Endothelial cell of umbilical vein (primary cell): Measurements from ENCODE around the gene RNF111. TPM values are rescaled to one million over a fixed set of nuclear protein-coding genes. Genes with fewer than 3 reads are reported as not detected.
"Not testable (repeated sequence)": the region's sequence is repeated elsewhere in the genome, so short reads cannot be mapped to it uniquely, and the experiment has no call there.

Experiments used
- BruUV-seq: library from RNA; stranded (reverse); fragments of 400-500 nt; replicated peaks from 2 replicates; lab custom pipeline; 2021; lab: Mats Ljungman, UMichigan
- CTCF ChIA-PET: fragments of 300-600, 350-600 bp; sonication (Branson Sonifier 250); formaldehyde crosslinking; loops from one replicate; lab custom pipeline; 2021; ENCODE audit warnings: antibody characterized with exemption, inconsistent platforms; lab: Charles Lee
- POLR2A ChIA-PET: fragments of 300-600, 350-600 bp; sonication (Branson Sonifier 250); formaldehyde crosslinking; loops from one replicate; lab custom pipeline; 2021; ENCODE audit warnings: antibody characterized with exemption, inconsistent platforms; lab: Charles Lee
- DNase-seq: peaks from one replicate; pipeline ENCODE4 v3.0.0-alpha.2; 2011; ENCODE audit warnings: low read depth, low spot score
- FAIRE-seq: peaks from 2 replicates; lab custom pipeline; 2011; peaks lifted over from hg19 to GRCh38; lab: Jason Lieb, UNC
- H2AFZ ChIP-seq: 2 replicates; pipeline ENCODE4 v1.6.0; 2012; ENCODE audit warnings: low read depth, low read length, control low read depth, inconsistent platforms
- H3K27ac ChIP-seq: 2 replicates; pipeline ENCODE4 v1.5.1; 2011; ENCODE audit warnings: low read depth, mild to moderate bottlenecking, control low read depth, low read length, moderate library complexity; ENCODE audit not compliant: insufficient read depth
- H3K27me3 ChIP-seq, 2 experiments: 2 replicates each; pipeline versions ENCODE4 v1.6.0 to v1.6.1; 2011; ENCODE audit warnings: low read length in 2 of 2, mixed read lengths in 1 of 2; ENCODE audit not compliant: control insufficient read depth in 2 of 2, insufficient read depth in 2 of 2
- H3K36me3 ChIP-seq, 2 experiments: 2 replicates in 1 of 2; 3 replicates in 1 of 2; pipeline ENCODE4 v1.5.1; 2011; ENCODE audit warnings: low read length in 2 of 2, mild to moderate bottlenecking in 1 of 2, moderate library complexity in 1 of 2; ENCODE audit not compliant: control insufficient read depth in 2 of 2, insufficient read depth in 2 of 2; ENCODE audit errors: extremely low read depth in 1 of 2
- H3K4me1 ChIP-seq: 3 replicates; pipeline ENCODE4 v1.5.1; 2011; ENCODE audit warnings: mild to moderate bottlenecking, low read length; ENCODE audit not compliant: control insufficient read depth, insufficient read depth; ENCODE audit errors: extremely low read depth
- H3K4me2 ChIP-seq: 2 replicates; pipeline ENCODE4 v1.6.1; 2011; ENCODE audit warnings: low read length, control low read depth, mixed read lengths; ENCODE audit not compliant: insufficient read depth
- H3K4me3 ChIP-seq, 3 experiments: fragments of 200-600 bp in 1 of 3; sonication (generic), shearing (Covaris generic) in 1 of 3; replicated peaks in 1 of 3; 2 replicates each; pipeline ENCODE4 v1.5.1; 2011 to 2016; ENCODE audit warnings: control low read depth in 3 of 3, low read length in 3 of 3, mild to moderate bottlenecking in 2 of 3, inconsistent platforms in 1 of 3, low read depth in 1 of 3, moderate library complexity in 1 of 3; ENCODE audit not compliant: insufficient read depth in 1 of 3
- H3K79me2 ChIP-seq: 2 replicates; pipeline ENCODE4 v1.6.0; 2012; ENCODE audit warnings: low read length, inconsistent platforms; ENCODE audit not compliant: control insufficient read depth, insufficient read depth
- H3K9ac ChIP-seq: replicated peaks from 2 replicates; pipeline ENCODE3; 2011; ENCODE audit warnings: low read length, control low read depth; ENCODE audit not compliant: insufficient read depth; ENCODE audit errors: extremely low read depth
- H3K9me1 ChIP-seq: replicated peaks from 3 replicates; pipeline ENCODE4 v1.6.0; 2011; ENCODE audit warnings: mild to moderate bottlenecking, low read length; ENCODE audit not compliant: control insufficient read depth, insufficient read depth; ENCODE audit errors: extremely low read depth
- H3K9me3 ChIP-seq: replicated peaks from 2 replicates; pipeline ENCODE4 v1.5.1; 2012; ENCODE audit warnings: low read length, inconsistent platforms; ENCODE audit not compliant: control insufficient read depth, insufficient read depth
- H4K20me1 ChIP-seq: replicated peaks from 2 replicates; pipeline ENCODE3; 2011; ENCODE audit warnings: mild to moderate bottlenecking, low read length; ENCODE audit not compliant: control insufficient read depth, insufficient read depth; ENCODE audit errors: extremely low read depth
- CTCF ChIP-seq, 2 donors: IDR thresholded peaks; 1 replicate in 1 of 2; 2 replicates in 1 of 2; pipeline ENCODE4 v1.5.1; 2011; ENCODE audit warnings: low read length in 2 of 2, mild to moderate bottlenecking in 2 of 2, moderate library complexity in 2 of 2, control low read depth in 1 of 2, inconsistent platforms in 1 of 2, low read depth in 1 of 2; ENCODE audit not compliant: insufficient read depth in 1 of 2; ENCODE audit errors: extremely low read depth in 1 of 2
- EZH2 ChIP-seq: IDR thresholded peaks from 2 replicates; pipeline ENCODE4 v1.6.1; 2012; ENCODE audit warnings: borderline replicate concordance, low read depth, mild to moderate bottlenecking, moderate library complexity, low read length, inconsistent platforms; ENCODE audit not compliant: severe bottlenecking
- FOS ChIP-seq: IDR thresholded peaks from 2 replicates; pipeline ENCODE4 v1.6.1; 2011; ENCODE audit warnings: mild to moderate bottlenecking, low read length, moderate library complexity, borderline replicate concordance; ENCODE audit not compliant: insufficient read depth
- GATA2 ChIP-seq: IDR thresholded peaks from 2 replicates; pipeline ENCODE4 v1.7.0; 2011; ENCODE audit warnings: low read depth, mild to moderate bottlenecking, moderate library complexity, mixed read lengths, low read length; ENCODE audit not compliant: insufficient read length, insufficient read depth
- JUN ChIP-seq: IDR thresholded peaks from 2 replicates; pipeline ENCODE4 v1.6.1; 2011; ENCODE audit warnings: borderline replicate concordance, low read depth; ENCODE audit not compliant: insufficient read length, insufficient read depth
- MAX ChIP-seq: IDR thresholded peaks from 2 replicates; pipeline ENCODE4 v1.6.1; 2011; ENCODE audit not compliant: insufficient read depth, insufficient read length
- MYC ChIP-seq: IDR thresholded peaks from one replicate; pipeline ENCODE4 v1.6.1; 2011; ENCODE audit warnings: mild to moderate bottlenecking, low read depth, low read length
- POLR2A ChIP-seq: IDR thresholded peaks from 2 replicates; pipeline ENCODE4 v1.6.1; 2012; ENCODE audit warnings: low read depth, mild to moderate bottlenecking, control low read depth, low read length
- POLR2AphosphoS5 ChIP-seq: IDR thresholded peaks from 2 replicates; pipeline ENCODE4 v1.6.1; 2012; ENCODE audit warnings: low read depth, mild to moderate bottlenecking, control low read depth, low read length, moderate library complexity; ENCODE audit not compliant: insufficient read depth
- dilution Hi-C: fragments of 300-500 bp; cut with MboI; formaldehyde crosslinking; loops from one replicate; pipeline ENCODE4 v1.15.0; 2019; ENCODE audit warnings: low sequenced_read_pairs; ENCODE audit not compliant: extremely low pct_ligation_motif_present
- intact Hi-C: fragments of 100-400 bp; cut with micrococcal nuclease; formaldehyde crosslinking; loops from one replicate; pipeline ENCODE4 v1.10.0; 2022
- polyA plus RNA-seq, 4 experiments: library from polyadenylated mRNA; depleted of rRNA in 3 of 4; stranded (reverse) in 3 of 4; unstranded in 1 of 4; fragments of >200 nt; gene quantifications; 2 replicates each; pipeline versions ENCODE4 v1.2.1 to v1.2.3, GENCODE V29; 2011 to 2012; ENCODE audit warnings: missing spikeins in 1 of 4
- total RNA-seq: library from RNA; stranded (reverse); gene quantifications from 2 replicates; pipeline ENCODE4 v1.2.3, GENCODE V29; 2021

The RNF111 gene
- total and polyA plus RNA-seq, 2 donors (not counting 3 experiments of a cell fraction or from before 2014, with no cell fraction given), result 22.3 to 42.6 TPM

GRCh38 chr15:58999694-59000093 lies 12.2 kb downstream of the RNF111 start:
- BruUV-seq, result no TSS peak
- Histone ChIP-seq H4K20me1 (peaks cover 17% of the 10 kb centered on the region), H3K4me2 (no peak overlapping the region), H3K9ac (no peak overlapping the region), H3K27me3 (no peaks in the 10 kb centered on the region), H2AFZ (no peak overlapping the region), H3K36me3 (peaks cover 0 to 5% of the 10 kb centered on the region in 2 experiments), H3K9me1 (no peaks in the 10 kb centered on the region), H3K79me2 (peaks cover 88% of the 10 kb centered on the region), H3K9me3 (no peaks in the 10 kb centered on the region), H3K4me1 (peaks cover 14% of the 10 kb centered on the region), H3K27ac (no peak overlapping the region), H3K4me3 (no peak overlapping the region)
- no peak for TF ChIP-seq EZH2
- TF ChIP-seq MAX, result no peak
- no peak for TF ChIP-seq FOS
- no peak for TF ChIP-seq JUN
- TF ChIP-seq CTCF (IDR thresholded peaks at IDR 0.05; ENCODE audit: extremely low read depth in 1 of 2, insufficient read depth in 1 of 2, low read depth in 1 of 2, low read length in 2 of 2), result no peak
- no peak for TF ChIP-seq POLR2AphosphoS5
- TF ChIP-seq POLR2A, result no peak
- TF ChIP-seq GATA2, result no peak
- TF ChIP-seq MYC, result no peak
- POLR2A ChIA-PET, result no interaction called here
- DNase-seq (no peak), FAIRE-seq (no peak)
- CTCF ChIA-PET, result interaction anchor here (0.6 kb wide), 1 partner anchor 279 kb away, joined by 3 read pairs; no protein-coding TSS in a partner anchor
- dilution Hi-C loops, result no loop called here
- intact Hi-C loops, result no loop called here

GRCh38 chr15:59000251-59000650 lies 12.8 kb downstream of the RNF111 start:
- H3K27me3 ChIP-seq, H3K9ac ChIP-seq, FAIRE-seq, intact Hi-C loops, H3K9me3 ChIP-seq, dilution Hi-C loops, H3K4me1 ChIP-seq, H3K36me3 ChIP-seq, DNase-seq, POLR2A ChIA-PET, H3K27ac ChIP-seq, H2AFZ ChIP-seq, H3K4me2 ChIP-seq, H3K4me3 ChIP-seq, H3K9me1 ChIP-seq, BruUV-seq: not testable (repeated sequence)
- peaks cover 17% of the 10 kb centered on the region for H4K20me1 ChIP-seq
- CTCF ChIA-PET, result interaction anchor here (0.6 kb wide), 1 partner anchor 278 kb away, joined by 3 read pairs; no protein-coding TSS in a partner anchor
- H3K79me2 ChIP-seq, result peaks cover 88% of the 10 kb centered on the region
